ENCODE data around the gene TXNRD2. TPM values are rescaled to one million over a fixed set of nuclear protein-coding genes. Genes with fewer than 3 reads are reported as not detected.

TXNRD2 gene
- total and polyA plus RNA-seq, 2 of the 4 experiments (the other 2 are of a cell fraction): 15.6 to 25.7 TPM

- H3K79me1 ChIP-seq (ENCODE audit: low read depth in 1 of 2, low read length in 2 of 2): peaks cover 4 to 22% of the 10 kb centered on the region in 2 experiments; a peak in 2 of 4 replicates
- WGBS, 2 experiments (ENCODE audit: extremely low coverage in 2 of 2, insufficient read length in 1 of 2): 69% methylated on average over 8 of the region's 18 CpGs; no CpG with 5 or more reads in 1 of the 2 experiments
- in situ Hi-C loops (cut with MboI; ENCODE audit: low sequenced_read_pairs): no loop called here
- H4K8ac ChIP-seq (ENCODE audit: low read depth in 2 of 2, low read length in 2 of 2): no peak overlapping the region
- H2BK5ac ChIP-seq (ENCODE audit: low read depth, low read length, poor library complexity, severe bottlenecking): no peak overlapping the region
- no peak overlapping the region for H3K14ac ChIP-seq (replicated peaks; ENCODE audit: low read depth, low read length)
- no peak overlapping the region for H3K23ac ChIP-seq (ENCODE audit: low read depth, low read length)
- no peak overlapping the region for H3K4ac ChIP-seq (ENCODE audit: low read depth, low read length)
- no peaks in the 10 kb centered on the region for H3K9me3 ChIP-seq (ENCODE audit: control insufficient read depth, insufficient read depth, low read length)
- H4K5ac ChIP-seq (ENCODE audit: low read depth, low read length): no peak overlapping the region
- no peak overlapping the region for H3K27ac ChIP-seq (ENCODE audit: insufficient read depth, low read length)
- no peak overlapping the region for H3K4me3 ChIP-seq (ENCODE audit: insufficient read depth, low read depth, low read length)
- DNase-seq (no peak), ATAC-seq (ENCODE audit: low read depth) (no peak)
- dilution Hi-C loops (cut with HindIII; ENCODE audit: low sequenced_read_pairs, unreplicated experiment): no loop called here
- no peak overlapping the region for H4K91ac ChIP-seq (ENCODE audit: insufficient read depth, low read depth, low read length)
- no peak overlapping the region for H2BK20ac ChIP-seq (ENCODE audit: low read depth, low read length)
- H4K20me1 ChIP-seq (ENCODE audit: insufficient read depth, low read length): peaks cover 18% of the 10 kb centered on the region; the same call in 1 of the 2 replicates
- no peak overlapping the region for H3K9ac ChIP-seq (ENCODE audit: low read depth, low read length)
- H3K9me1 ChIP-seq (ENCODE audit: insufficient read depth, low read length): peaks cover 17% of the 10 kb centered on the region
- POLR2A ChIA-PET (ENCODE audit: unreplicated experiment): no interaction called here
- no peaks in the 10 kb centered on the region for H3K27me3 ChIP-seq (ENCODE audit: control insufficient read depth, insufficient read depth, low read length)
- no peak overlapping the region for H2AK9ac ChIP-seq (replicated peaks; ENCODE audit: low read depth, low read length, poor library complexity)
- H2AK5ac ChIP-seq (ENCODE audit: low read depth, low read length): no peak overlapping the region
- no peak overlapping the region for H3K56ac ChIP-seq (ENCODE audit: extremely low read depth, insufficient read depth, low read length)
- BruUV-seq (replicated peaks): no TSS peak
- no peak overlapping the region for H3K18ac ChIP-seq (ENCODE audit: low read depth, low read length)
- intact Hi-C loops (cut with micrococcal nuclease): no loop called here
- no peak overlapping the region for H2AFZ ChIP-seq (replicated peaks; ENCODE audit: low read length, poor library complexity)
- no peak overlapping the region for H2BK15ac ChIP-seq (ENCODE audit: low read depth, low read length)
- CTCF ChIA-PET: interaction anchor here (1.3 kb wide), 1 partner anchor 24 kb away, joined by 3 read pairs; no protein-coding TSS in a partner anchor
- H2BK120ac ChIP-seq (ENCODE audit: low read depth, low read length): no peak overlapping the region
- no peaks in the 10 kb centered on the region for H3K36me3 ChIP-seq (ENCODE audit: control insufficient read depth, insufficient read depth, low read length)
- TF ChIP-seq USF2 (IDR thresholded peaks at IDR 0.05; ENCODE audit: low read depth, low read length) (no peak), RAD21 (IDR thresholded peaks at IDR 0.05; ENCODE audit: low read length) (no peak), MAZ (IDR thresholded peaks at IDR 0.05; ENCODE audit: borderline replicate concordance, low read depth, low read length) (no peak)
- no peak overlapping the region for H3K4me2 ChIP-seq (ENCODE audit: low read depth, low read length)
- H3K4me1 ChIP-seq (ENCODE audit: control insufficient read depth, insufficient read depth, low read length): peaks cover 16% of the 10 kb centered on the region
These were observed 47.5 kb upstream of the TXNRD2 start for GRCh38 chr22:19988965-19989724.

All from IMR-90 (cell line).